HG03439 (cell line): ENCODE data around the gene GPR146.
A peak's percentile ranks its signal among the peaks of the same experiment; 100 is the strongest.

Source experiments
- ATAC-seq: cut with Tn5 transposase; IDR thresholded peaks from one replicate; pipeline ENCODE4 v1.9.1; 2021; ENCODE audit warnings: mild to moderate bottlenecking, moderate library complexity; ENCODE audit not compliant: unreplicated experiment

GPR146 gene

GRCh38 chr7:1011297-1012003, 32.9 kb upstream of the GPR146 start:
- ATAC-seq: no peak

GRCh38 chr7:1012004-1012715, 32.2 kb upstream of the GPR146 start:
- no peak for ATAC-seq

- no peak for ATAC-seq
Observed at GRCh38 chr7:1012716-1013095, 31.6 kb upstream of the GPR146 start.

- ATAC-seq: no peak
Observed at GRCh38 chr7:1013581-1013980, 30.8 kb upstream of the GPR146 start.

- ATAC-seq: no peak
Observed at GRCh38 chr7:1014681-1015080, 29.7 kb upstream of the GPR146 start.

GRCh38 chr7:1015196-1016121, 28.9 kb upstream of the GPR146 start:
- ATAC-seq: no peak

GRCh38 chr7:1016577-1017531, 27.5 kb upstream of the GPR146 start:
- no peak for ATAC-seq

- ATAC-seq: no peak
Observed at GRCh38 chr7:1017586-1018333, 26.6 kb upstream of the GPR146 start.

GRCh38 chr7:1018334-1018695, 26.0 kb upstream of the GPR146 start:
- ATAC-seq: no peak

- no peak for ATAC-seq
Observed at GRCh38 chr7:1019255-1019785, 25.0 kb upstream of the GPR146 start.

GRCh38 chr7:1019789-1020610, 24.3 kb upstream of the GPR146 start:
- no peak for ATAC-seq

GRCh38 chr7:1020849-1021251, 23.5 kb upstream of the GPR146 start:
- ATAC-seq: no peak

GRCh38 chr7:1021366-1021765, 23.0 kb upstream of the GPR146 start:
- no peak for ATAC-seq

- no peak for ATAC-seq
Observed at GRCh38 chr7:1021931-1022330, 22.4 kb upstream of the GPR146 start.

- ATAC-seq: no peak
Observed at GRCh38 chr7:1022356-1022755, 22.0 kb upstream of the GPR146 start.

GRCh38 chr7:1022801-1023465, 21.4 kb upstream of the GPR146 start:
- no peak for ATAC-seq

- ATAC-seq: peak; percentile 55
Observed at GRCh38 chr7:1024331-1024841, 20.0 kb upstream of the GPR146 start.
